ENCODE data around the gene HELZ.
"Not testable (repeated sequence)": the region's sequence is repeated elsewhere in the genome, so short reads cannot be mapped to it uniquely, and the experiment has no call there.

The HELZ gene

GRCh38 chr17:67265436-67266019 lies 20.5 kb upstream of the HELZ start:
- no peak for DNase-seq (ENCODE audit: low spot score)

GRCh38 chr17:67262435-67263117 lies 17.6 kb upstream of the HELZ start:
- DNase-seq (ENCODE audit: low spot score) = no peak

- DNase-seq (ENCODE audit: low spot score) = no peak
Observed at GRCh38 chr17:67260170-67260987, 15.4 kb upstream of the HELZ start.

- DNase-seq (ENCODE audit: low spot score) = no peak
Observed at GRCh38 chr17:67258821-67259468, 13.9 kb upstream of the HELZ start.

- DNase-seq (ENCODE audit: low spot score) = no peak
Observed at GRCh38 chr17:67256075-67256732, 11.2 kb upstream of the HELZ start.

- DNase-seq (ENCODE audit: low spot score) = no peak
Observed at GRCh38 chr17:67253384-67253783, 8.4 kb upstream of the HELZ start.

- not testable (repeated sequence) for DNase-seq (ENCODE audit: low spot score)
Observed at GRCh38 chr17:67251586-67251985, 6.6 kb upstream of the HELZ start.

- DNase-seq (ENCODE audit: low spot score) = no peak
Observed at GRCh38 chr17:67248291-67248690, 3.3 kb upstream of the HELZ start.

- DNase-seq (ENCODE audit: low spot score) = no peak
Observed at GRCh38 chr17:67247416-67247900, 2.5 kb upstream of the HELZ start.

GRCh38 chr17:67246653-67247415 lies 1.8 kb upstream of the HELZ start:
- DNase-seq (ENCODE audit: low spot score) = no peak

- DNase-seq (ENCODE audit: low spot score) = no peak
Observed at GRCh38 chr17:67246403-67246652, 1.3 kb upstream of the HELZ start.

- peak; percentile 88 for DNase-seq (ENCODE audit: low spot score)
Observed at GRCh38 chr17:67245694-67246402, 852 bp upstream of the HELZ start.

GRCh38 chr17:67244431-67245072 lies 444 bp downstream of the HELZ start:
- DNase-seq (ENCODE audit: low spot score) = peak; percentile 84

- no peak for DNase-seq (ENCODE audit: low spot score)
Observed at GRCh38 chr17:67243284-67243683, 1.7 kb downstream of the HELZ start.

GRCh38 chr17:67241719-67242341 lies 3.2 kb downstream of the HELZ start:
- no peak for DNase-seq (ENCODE audit: low spot score)

GRCh38 chr17:67239597-67239996 lies 5.4 kb downstream of the HELZ start:
- DNase-seq (ENCODE audit: low spot score) = no peak

GRCh38 chr17:67238991-67239390 lies 6.0 kb downstream of the HELZ start:
- no peak for DNase-seq (ENCODE audit: low spot score)

GRCh38 chr17:67232441-67232840 lies 12.6 kb downstream of the HELZ start:
- no peak for DNase-seq (ENCODE audit: low spot score)

- no peak for DNase-seq (ENCODE audit: low spot score)
Observed at GRCh38 chr17:67229109-67229955, 15.7 kb downstream of the HELZ start.
